Progenitor cell of endocrine pancreas (in vitro differentiated cells): ENCODE measurements around the gene IL18RAP. TPM values are rescaled to one million over a fixed set of nuclear protein-coding genes. Genes with fewer than 3 reads are reported as not detected.

Source experiments
- DNase-seq: peaks from one replicate; pipeline ENCODE4 v3.0.0; 2021; ENCODE audit warnings: low spot score; ENCODE audit not compliant: unreplicated experiment
- H3K27ac Mint-ChIP-seq: 2 replicates; pipeline ENCODE4 v1.8.0; 2021; ENCODE audit warnings: mild to moderate bottlenecking, moderate library complexity, mixed read lengths
- H3K27me3 Mint-ChIP-seq: 2 replicates; pipeline ENCODE4 v1.8.0; 2021; ENCODE audit warnings: mixed read lengths
- H3K36me3 Mint-ChIP-seq: 2 replicates; pipeline ENCODE4 v1.8.0; 2022; ENCODE audit warnings: mixed read lengths; ENCODE audit not compliant: insufficient read depth
- H3K4me1 Mint-ChIP-seq: 2 replicates; pipeline ENCODE4 v1.8.0; 2021; ENCODE audit warnings: low read depth, mixed read lengths
- H3K4me3 Mint-ChIP-seq: 2 replicates; pipeline ENCODE4 v1.8.0; 2021; ENCODE audit warnings: low read depth, mild to moderate bottlenecking, moderate library complexity, mixed read lengths
- H3K9me3 Mint-ChIP-seq: 2 replicates; pipeline ENCODE4 v1.8.0; 2021; ENCODE audit warnings: low read depth, mixed read lengths
- CTCF ChIP-seq: fragments of 200-600 bp; sonication (generic); IDR thresholded peaks from one replicate; pipeline ENCODE4 v1.5.0; 2021; ENCODE audit warnings: antibody characterized with exemption, mild to moderate bottlenecking; ENCODE audit not compliant: unreplicated experiment
- total RNA-seq: library from RNA; stranded (reverse); gene quantifications from 2 replicates; pipeline ENCODE4 v1.2.1, GENCODE V29; 2021

The IL18RAP gene
- total RNA-seq, 1 donor from 2014 or later: not detected

DNA sequence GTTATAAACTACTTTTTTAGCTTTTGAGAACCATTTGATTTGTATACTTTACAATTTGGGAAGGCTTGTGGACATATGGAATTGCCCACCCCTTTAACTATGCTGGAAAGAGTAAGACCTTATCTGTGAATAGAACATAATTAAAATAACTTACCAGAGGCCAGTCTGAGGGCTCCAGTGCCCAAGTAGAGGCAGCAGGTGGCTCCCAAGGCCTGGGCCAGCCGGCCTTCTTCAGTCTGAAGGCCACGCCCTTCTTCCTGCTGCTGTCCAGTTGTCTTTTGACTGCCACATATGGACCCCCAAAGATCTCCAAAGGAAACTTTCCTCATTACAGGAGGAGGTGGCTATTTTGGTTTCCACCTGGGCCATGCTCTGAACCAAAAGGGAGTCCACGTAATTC lies 12.0 kb upstream of the IL18RAP start:
- Mint-ChIP-seq H3K27ac (no peak overlapping the region), H3K27me3 (no peaks in the 10 kb centered on the region), H3K9me3 (peaks cover 8% of the 10 kb centered on the region), H3K4me3 (no peak overlapping the region), H3K4me1 (no peaks in the 10 kb centered on the region), H3K36me3 (no peaks in the 10 kb centered on the region)
- no peak for TF ChIP-seq CTCF
- no peak for DNase-seq

- Mint-ChIP-seq H3K27me3 (no peaks in the 10 kb centered on the region), H3K27ac (no peak overlapping the region), H3K9me3 (peaks cover 8% of the 10 kb centered on the region), H3K4me3 (no peak overlapping the region), H3K4me1 (no peaks in the 10 kb centered on the region), H3K36me3 (no peaks in the 10 kb centered on the region)
- no peak for DNase-seq
- TF ChIP-seq CTCF: no peak
Measured at GRCh38 chr2:102412199-102412598, 10.8 kb upstream of the IL18RAP start.

GRCh38 chr2:102417946-102418345 lies 5.0 kb upstream of the IL18RAP start:
- Mint-ChIP-seq H3K27me3 (peaks cover 21% of the 10 kb centered on the region), H3K9me3 (no peaks in the 10 kb centered on the region), H3K36me3 (no peaks in the 10 kb centered on the region), H3K4me3 (no peak overlapping the region), H3K4me1 (no peaks in the 10 kb centered on the region), H3K27ac (no peak overlapping the region)
- no peak for DNase-seq
- TF ChIP-seq CTCF: no peak

GRCh38 chr2:102418421-102418961 lies 4.5 kb upstream of the IL18RAP start:
- no peaks in the 10 kb centered on the region for H3K36me3 Mint-ChIP-seq
- DNase-seq: no peak
- peaks cover 25% of the 10 kb centered on the region for H3K27me3 Mint-ChIP-seq
- H3K9me3 Mint-ChIP-seq: no peaks in the 10 kb centered on the region
- H3K27ac Mint-ChIP-seq: no peak overlapping the region
- no peaks in the 10 kb centered on the region for H3K4me1 Mint-ChIP-seq
- H3K4me3 Mint-ChIP-seq: no peak overlapping the region
- TF ChIP-seq CTCF: no peak

GRCh38 chr2:102420290-102420689 lies 2.7 kb upstream of the IL18RAP start:
- no peak overlapping the region for H3K27ac Mint-ChIP-seq
- H3K4me3 Mint-ChIP-seq: no peak overlapping the region
- H3K4me1 Mint-ChIP-seq: no peaks in the 10 kb centered on the region
- DNase-seq: no peak
- no peaks in the 10 kb centered on the region for H3K36me3 Mint-ChIP-seq
- TF ChIP-seq CTCF: no peak
- H3K27me3 Mint-ChIP-seq: peaks cover 28% of the 10 kb centered on the region
- no peaks in the 10 kb centered on the region for H3K9me3 Mint-ChIP-seq
